ENCODE measurements around the gene HERC2. TPM values are rescaled to one million over a fixed set of nuclear protein-coding genes. Genes with fewer than 3 reads are reported as not detected.

HERC2 gene
- total and polyA plus RNA-seq, 2 of the 8 experiments (the other 6 are each of a cell fraction or from before 2014, with no cell fraction given), result 83.0 to 88.7 TPM

DNA sequence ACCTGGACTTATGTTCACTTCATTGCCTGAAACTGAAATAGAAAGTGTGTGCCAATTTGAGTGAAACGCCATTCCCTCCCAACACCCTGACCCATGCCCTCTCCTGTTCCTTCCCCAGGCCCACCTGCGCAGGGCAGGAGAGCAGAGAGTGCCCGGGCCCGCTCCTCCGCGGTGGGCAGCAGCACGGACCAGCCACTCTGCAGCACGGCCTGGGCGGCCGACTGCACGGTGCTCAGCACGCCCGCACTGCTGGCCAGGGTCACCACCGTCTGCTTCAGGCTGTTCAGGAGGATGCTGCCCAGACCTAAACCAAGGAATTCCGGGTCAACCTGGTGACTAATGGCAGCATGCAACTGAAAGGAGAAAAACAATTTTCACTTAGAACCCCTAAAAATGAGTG is 66.0 kb downstream of the HERC2 start:
- Histone ChIP-seq H3K36me3 (ENCODE audit: control insufficient read depth in 2 of 4, insufficient read depth in 4 of 4, low read length in 3 of 4) (peaks cover 9 to 41% (median 21%) of the 10 kb centered on the region in 4 experiments), H4K5ac (ENCODE audit: insufficient read length, low read depth, low read length) (no peak overlapping the region)
- 93% methylated on average over 15 of the region's 15 CpGs; no CpG with 5 or more reads in 1 of the 2 experiments for WGBS, 2 experiments (ENCODE audit: extremely low coverage in 1 of 2, insufficient coverage in 1 of 2, insufficient read length in 1 of 2, insufficient replicate concordance in 2 of 2, low coverage in 1 of 2, low lambda C conversion rate in 2 of 2, missing lambda C conversion rate in 1 of 2)
- TF ChIP-seq CHD2 (IDR thresholded peaks at IDR 0.05; ENCODE audit: low read length) (no peak), PHF8 (conservative IDR thresholded peaks at IDR 0.05; ENCODE audit: low read depth, low read length) (no peak), ASH2L (IDR thresholded peaks at IDR 0.05; ENCODE audit: low read length) (no peak), SIX5 (IDR thresholded peaks at IDR 0.05; ENCODE audit: low read depth, low read length) (no peak), TAF1 (IDR thresholded peaks at IDR 0.05; ENCODE audit: low read depth, low read length) (no peak)
- TF ChIP-seq, protein P1, sequence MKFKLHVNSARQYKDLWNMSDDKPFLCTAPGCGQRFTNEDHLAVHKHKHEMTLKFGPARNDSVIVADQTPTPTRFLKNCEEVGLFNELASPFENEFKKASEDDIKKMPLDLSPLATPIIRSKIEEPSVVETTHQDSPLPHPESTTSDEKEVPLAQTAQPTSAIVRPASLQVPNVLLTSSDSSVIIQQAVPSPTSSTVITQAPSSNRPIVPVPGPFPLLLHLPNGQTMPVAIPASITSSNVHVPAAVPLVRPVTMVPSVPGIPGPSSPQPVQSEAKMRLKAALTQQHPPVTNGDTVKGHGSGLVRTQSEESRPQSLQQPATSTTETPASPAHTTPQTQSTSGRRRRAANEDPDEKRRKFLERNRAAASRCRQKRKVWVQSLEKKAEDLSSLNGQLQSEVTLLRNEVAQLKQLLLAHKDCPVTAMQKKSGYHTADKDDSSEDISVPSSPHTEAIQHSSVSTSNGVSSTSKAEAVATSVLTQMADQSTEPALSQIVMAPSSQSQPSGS (IDR thresholded peaks at IDR 0.05; ENCODE audit: low read length), result no peak
- TF ChIP-seq, protein P2, sequence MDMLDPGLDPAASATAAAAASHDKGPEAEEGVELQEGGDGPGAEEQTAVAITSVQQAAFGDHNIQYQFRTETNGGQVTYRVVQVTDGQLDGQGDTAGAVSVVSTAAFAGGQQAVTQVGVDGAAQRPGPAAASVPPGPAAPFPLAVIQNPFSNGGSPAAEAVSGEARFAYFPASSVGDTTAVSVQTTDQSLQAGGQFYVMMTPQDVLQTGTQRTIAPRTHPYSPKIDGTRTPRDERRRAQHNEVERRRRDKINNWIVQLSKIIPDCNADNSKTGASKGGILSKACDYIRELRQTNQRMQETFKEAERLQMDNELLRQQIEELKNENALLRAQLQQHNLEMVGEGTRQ (IDR thresholded peaks at IDR 0.05; ENCODE audit: low read length), result no peak

More for the DNA sequence above, 66.0 kb downstream of the HERC2 start:
- Histone ChIP-seq H3K14ac (ENCODE audit: insufficient read length) (no peak overlapping the region), H3K4me3 (ENCODE audit: extremely low read depth in 1 of 4, insufficient read depth in 2 of 4, low read depth in 3 of 4, low read length in 4 of 4) (no peak overlapping the region), H4K91ac (replicated peaks; ENCODE audit: insufficient read length, low read length) (no peak overlapping the region), H3K79me1 (ENCODE audit: low read depth, low read length) (0 out of 2 replicates have a peak, but pooled peaks cover 2% of the 10 kb centered on the region), H2BK12ac (ENCODE audit: low read depth, low read length) (no peak overlapping the region), H3K23ac (ENCODE audit: insufficient read length) (no peak overlapping the region), H2AFZ (ENCODE audit: low read length) (no peak overlapping the region), H2BK5ac (ENCODE audit: low read depth, low read length) (no peak overlapping the region), H3K79me2 (ENCODE audit: control insufficient read depth in 1 of 2, insufficient read depth in 2 of 2, low read length in 2 of 2) (peaks cover 0 to 35% of the 10 kb centered on the region in 2 experiments; a peak in 2 of 4 replicates), H2BK120ac (replicated peaks; ENCODE audit: low read depth, low read length) (no peak overlapping the region), H3K23me2 (ENCODE audit: low read depth, low read length) (no peaks in the 10 kb centered on the region), H3K9me3 (ENCODE audit: insufficient read depth in 2 of 2, low read depth in 1 of 2, low read length in 1 of 2) (no peaks in the 10 kb centered on the region), H2BK20ac (ENCODE audit: low read length) (no peak overlapping the region), H3K4ac (replicated peaks; ENCODE audit: insufficient read length, low read depth, low read length) (no peak overlapping the region), H2AK5ac (ENCODE audit: low read depth, low read length) (no peak overlapping the region), H4K8ac (ENCODE audit: extremely low read depth, insufficient read depth, low read length) (no peak overlapping the region), H3K9ac (replicated peaks in 1 of 4; ENCODE audit: extremely low read depth in 1 of 4, low read depth in 3 of 4, low read length in 3 of 4) (no peak overlapping the region), H3K56ac (replicated peaks; ENCODE audit: insufficient read length, low read depth, low read length) (no peak overlapping the region), H3K27me3 (replicated peaks in 1 of 4; ENCODE audit: control insufficient read depth in 3 of 4, extremely low read depth in 1 of 4, insufficient read depth in 3 of 4, low read length in 3 of 4) (no peaks in the 10 kb centered on the region), H3K18ac (ENCODE audit: extremely low read depth, low read length) (no peak overlapping the region), H4K20me1 (replicated peaks in 1 of 2; ENCODE audit: control insufficient read depth in 1 of 2, insufficient read depth in 2 of 2, low read length in 2 of 2) (peaks cover 5 to 7% of the 10 kb centered on the region in 2 experiments), H3K4me1 (replicated peaks in 1 of 4; ENCODE audit: control insufficient read depth in 3 of 4, insufficient read depth in 4 of 4, low read length in 3 of 4) (no peaks in the 10 kb centered on the region), H3K27ac (ENCODE audit: low read depth, low read length) (no peak overlapping the region), H2BK15ac (ENCODE audit: low read length) (no peak overlapping the region), H3K4me2 (ENCODE audit: insufficient read depth in 1 of 2, low read depth in 2 of 2, low read length in 2 of 2) (no peak overlapping the region)
- ChIA-PET POLR2A (ENCODE audit: partially characterized antibody) (no interaction called here), CTCF (ENCODE audit: partially characterized antibody) (interaction anchor here (0.7 kb wide), 1 partner anchor 18 kb away, joined by 3 read pairs; no protein-coding TSS in a partner anchor)
- FAIRE-seq (no peak), DNase-seq (ENCODE audit: low read depth in 1 of 2, low spot score in 2 of 2) (no peak)
